Liver (tissue), 9 donors: Measurements from ENCODE around the gene PRDX1. TPM values are rescaled to one million over a fixed set of nuclear protein-coding genes. Genes with fewer than 3 reads are reported as not detected.
"Not testable (repeated sequence)": the region's sequence is repeated elsewhere in the genome, so short reads cannot be mapped to it uniquely, and the experiment has no call there.

Experiments
- DNase-seq: peaks from one replicate; pipeline ENCODE4 v3.0.0-alpha.2; 2017; ENCODE audit warnings: low spot score
- H3K27ac ChIP-seq, 2 donors: one replicate each; pipeline ENCODE4 v1.7.0; 2013; ENCODE audit warnings: inconsistent platforms in 2 of 2, low read length in 2 of 2, control low read depth in 1 of 2, low read depth in 1 of 2, mild to moderate bottlenecking in 1 of 2
- H3K27me3 ChIP-seq, 4 donors: one replicate each; pipeline versions ENCODE4 v1.6.1 to v1.7.0; 2013; ENCODE audit warnings: low read length in 3 of 4, inconsistent platforms in 1 of 4, mild to moderate bottlenecking in 1 of 4, moderate library complexity in 1 of 4; ENCODE audit not compliant: control insufficient read depth in 4 of 4, insufficient read depth in 4 of 4
- H3K36me3 ChIP-seq, 4 donors: one replicate each; pipeline versions ENCODE4 v1.6.1 to v1.7.0; 2013; ENCODE audit warnings: low read length in 3 of 4, mild to moderate bottlenecking in 3 of 4, low read depth in 1 of 4, moderate library complexity in 1 of 4; ENCODE audit not compliant: control insufficient read depth in 4 of 4, insufficient read depth in 3 of 4
- H3K4me1 ChIP-seq, 4 donors: one replicate each; pipeline versions ENCODE4 v1.6.1 to v1.7.0; 2013; ENCODE audit warnings: low read length in 3 of 4, mild to moderate bottlenecking in 3 of 4, moderate library complexity in 1 of 4; ENCODE audit not compliant: control insufficient read depth in 4 of 4, insufficient read depth in 4 of 4
- H3K4me3 ChIP-seq, 3 donors: one replicate each; pipeline versions ENCODE4 v1.6.1 to v1.7.0; 2013; ENCODE audit warnings: low read length in 3 of 3, control low read depth in 1 of 3, low read depth in 1 of 3, mild to moderate bottlenecking in 1 of 3
- H3K9ac ChIP-seq, 2 donors: one replicate each; pipeline ENCODE4 v1.7.0; 2013; ENCODE audit warnings: low read length in 2 of 2, mild to moderate bottlenecking in 2 of 2, moderate library complexity in 2 of 2, control low read depth in 1 of 2, low read depth in 1 of 2
- H3K9me3 ChIP-seq, 4 donors: one replicate each; pipeline versions ENCODE4 v1.6.1 to v1.7.0; 2013; ENCODE audit warnings: low read length in 3 of 4; ENCODE audit not compliant: control insufficient read depth in 4 of 4
- ATF3 ChIP-seq: IDR thresholded peaks from 2 replicates; pipeline ENCODE4 v1.6.1; 2016; ENCODE audit warnings: antibody characterized with exemption
- CTCF ChIP-seq: fragments of 150-350 bp; IDR thresholded peaks from 2 replicates; pipeline ENCODE4 v1.5.1; 2017; ENCODE audit warnings: improper control_type of control experiment, low read depth, low read length; ENCODE audit not compliant: missing input control
- EGR1 ChIP-seq, 2 donors: IDR thresholded peaks; 2 replicates each; pipeline ENCODE4 v1.6.1; 2016 to 2018; ENCODE audit warnings: antibody characterized with exemption in 2 of 2, low read depth in 2 of 2
- FOXA1 ChIP-seq: IDR thresholded peaks from 2 replicates; pipeline ENCODE4 v1.6.1; 2016; ENCODE audit warnings: antibody characterized with exemption
- FOXA2 ChIP-seq: IDR thresholded peaks from 2 replicates; pipeline ENCODE4 v1.6.1; 2016; ENCODE audit warnings: antibody characterized with exemption
- HNF4A ChIP-seq, 2 donors: conservative IDR thresholded peaks; 2 replicates each; pipeline ENCODE4 v1.6.1; 2016; ENCODE audit warnings: antibody characterized with exemption in 2 of 2, mild to moderate bottlenecking in 2 of 2
- JUND ChIP-seq, 2 donors: IDR thresholded peaks; 2 replicates each; pipeline ENCODE4 v1.6.1; 2016; ENCODE audit warnings: antibody characterized with exemption in 2 of 2
- NR2F2 ChIP-seq: IDR thresholded peaks from 2 replicates; pipeline ENCODE4 v1.6.1; 2016; ENCODE audit warnings: antibody characterized with exemption
- RAD21 ChIP-seq, 2 donors: IDR thresholded peaks; 2 replicates each; pipeline ENCODE4 v1.6.1; 2016; ENCODE audit warnings: antibody characterized with exemption in 2 of 2, mild to moderate bottlenecking in 2 of 2
- REST ChIP-seq: IDR thresholded peaks from 2 replicates; pipeline ENCODE4 v1.6.1; 2016; ENCODE audit warnings: antibody characterized with exemption, mild to moderate bottlenecking
- RXRA ChIP-seq, 2 donors: IDR thresholded peaks; 2 replicates each; pipeline ENCODE4 v1.6.1; 2017 to 2018; ENCODE audit warnings: antibody characterized with exemption in 2 of 2, mild to moderate bottlenecking in 1 of 2
- SP1 ChIP-seq: IDR thresholded peaks from 2 replicates; pipeline ENCODE4 v1.6.1; 2018; ENCODE audit warnings: antibody characterized with exemption, mild to moderate bottlenecking
- TAF1 ChIP-seq: conservative IDR thresholded peaks from 2 replicates; pipeline ENCODE4 v1.6.1; 2016; ENCODE audit warnings: antibody characterized with exemption, mild to moderate bottlenecking
- ZBTB33 ChIP-seq: IDR thresholded peaks from 2 replicates; pipeline ENCODE4 v1.6.1; 2016; ENCODE audit warnings: antibody characterized with exemption
- WGBS: extraction: QIAGEN DNeasy Blood & Tissue Kit; methylation state at CpG from one replicate; pipeline ENCODE4 v1.1.7; 2013; 5-methylcytosine and 5-hydroxymethylcytosine counted together
- polyA plus RNA-seq, 2 donors: library from polyadenylated mRNA; stranded (reverse) in 1 of 2; unstranded in 1 of 2; fragments of 200-250 nt in 1 of 2; fragments of >200 nt in 1 of 2; fragmentation: Nextera tagmentation in 1 of 2; extraction: Ambion mirVana in 1 of 2; gene quantifications; one replicate each; pipeline versions ENCODE4 v1.2.1 to v1.2.3, GENCODE V29; 2013 to 2015
- total RNA-seq, 2 donors: library from RNA; depleted of rRNA; stranded (reverse); fragments of >200 nt; gene quantifications; one replicate each; pipeline ENCODE4 v1.2.3, GENCODE V29; 2014
- donor health status: healthy.
- donor health status: healthy.
- donor health status: healthy.
- donor health status: healthy.
- donor health status: healthy.

The PRDX1 gene
- total and polyA plus RNA-seq, 4 donors: 270 to 623 (median 397) TPM

- WGBS: 91% methylated on average over 4 of the region's 4 CpGs
- not testable (repeated sequence) for H3K4me3 ChIP-seq, H3K9me3 ChIP-seq, H3K9ac ChIP-seq, DNase-seq, H3K27ac ChIP-seq, H3K27me3 ChIP-seq
- H3K4me1 ChIP-seq: peaks cover 9 to 47% (median 43%) of the 10 kb centered on the region in 4 donors
- peaks cover 20 to 37% (median 28%) of the 10 kb centered on the region in 4 donors for H3K36me3 ChIP-seq
These were observed 3.3 kb downstream of the PRDX1 start for GRCh38 chr1:45518366-45518765.

- TF ChIP-seq FOXA2: no peak
- H3K36me3 ChIP-seq: peaks cover 20 to 47% (median 37%) of the 10 kb centered on the region in 4 donors
- H3K9ac ChIP-seq: no peak overlapping the region
- 75% methylated on average over 4 of the region's 4 CpGs for WGBS
- DNase-seq: no peak
- H3K27me3 ChIP-seq: no peaks in the 10 kb centered on the region
- H3K4me3 ChIP-seq: no peak overlapping the region
- no peaks in the 10 kb centered on the region for H3K9me3 ChIP-seq
- H3K4me1 ChIP-seq: peaks cover 9 to 47% (median 39%) of the 10 kb centered on the region in 4 donors
- no peak overlapping the region for H3K27ac ChIP-seq
These were observed 5.2 kb downstream of the PRDX1 start for GRCh38 chr1:45516465-45516864.

GRCh38 chr1:45516036-45516435 lies 5.6 kb downstream of the PRDX1 start:
- H3K4me3 ChIP-seq: no peak overlapping the region
- DNase-seq: no peak
- peaks cover 9 to 47% (median 39%) of the 10 kb centered on the region in 4 donors for H3K4me1 ChIP-seq
- H3K9me3 ChIP-seq: no peaks in the 10 kb centered on the region
- no peaks in the 10 kb centered on the region for H3K27me3 ChIP-seq
- H3K9ac ChIP-seq: no peak overlapping the region
- TF ChIP-seq EGR1 (IDR thresholded peaks at IDR 0.05; ENCODE audit: low read depth in 2 of 2) (no peak), RXRA (IDR thresholded peaks at IDR 0.05) (no peak), NR2F2 (no peak), REST (no peak), HNF4A (conservative IDR thresholded peaks at IDR 0.05) (no peak), TAF1 (no peak), FOXA2 (no peak), RAD21 (IDR thresholded peaks at IDR 0.05) (no peak), ATF3 (no peak), FOXA1 (no peak), ZBTB33 (no peak), JUND (IDR thresholded peaks at IDR 0.05) (no peak), CTCF (no peak), SP1 (no peak)
- 54% methylated on average over 3 of the region's 3 CpGs for WGBS
- peaks cover 20 to 52% (median 41%) of the 10 kb centered on the region in 4 donors for H3K36me3 ChIP-seq
- no peak overlapping the region for H3K27ac ChIP-seq

GRCh38 chr1:45513532-45514260 lies 8.0 kb downstream of the PRDX1 start:
- not testable (repeated sequence) for H3K27ac ChIP-seq, DNase-seq, H3K27me3 ChIP-seq, H3K4me3 ChIP-seq, H3K9ac ChIP-seq, H3K9me3 ChIP-seq
- Histone ChIP-seq H3K36me3 (peaks cover 20 to 66% (median 57%) of the 10 kb centered on the region in 4 donors), H3K4me1 (peaks cover 3 to 36% (median 30%) of the 10 kb centered on the region in 4 donors)
- 75% methylated on average over 9 of the region's 9 CpGs for WGBS
